ENCODE measurements around the gene ACSM5. TPM values are rescaled to one million over a fixed set of nuclear protein-coding genes. Genes with fewer than 3 reads are reported as not detected.
"Not testable (repeated sequence)": the region's sequence is repeated elsewhere in the genome, so short reads cannot be mapped to it uniquely, and the experiment has no call there.

ACSM5 gene
- total and polyA plus RNA-seq, 2 of the 4 experiments (the other 2 are of a cell fraction), result not detected

GRCh38 chr16:20470732-20471131 lies 61.4 kb downstream of the ACSM5 start:
- H2BK20ac ChIP-seq (ENCODE audit: low read depth, low read length); H2AK9ac ChIP-seq (replicated peaks; ENCODE audit: low read depth, low read length, poor library complexity); H3K4me2 ChIP-seq (ENCODE audit: low read depth, low read length); H2BK5ac ChIP-seq (ENCODE audit: low read depth, low read length, poor library complexity, severe bottlenecking); H4K91ac ChIP-seq (ENCODE audit: insufficient read depth, low read depth, low read length); intact Hi-C loops (cut with micrococcal nuclease); in situ Hi-C loops (cut with MboI; ENCODE audit: low sequenced_read_pairs); H4K8ac ChIP-seq (ENCODE audit: low read depth in 2 of 2, low read length in 2 of 2); H3K56ac ChIP-seq (ENCODE audit: extremely low read depth, insufficient read depth, low read length); H4K5ac ChIP-seq (ENCODE audit: low read depth, low read length); ATAC-seq (ENCODE audit: low read depth); H3K27me3 ChIP-seq (ENCODE audit: control insufficient read depth, insufficient read depth, low read length); H3K4me3 ChIP-seq (ENCODE audit: insufficient read depth, low read depth, low read length); dilution Hi-C loops (cut with HindIII; ENCODE audit: low sequenced_read_pairs, unreplicated experiment); H3K79me1 ChIP-seq (ENCODE audit: low read depth in 1 of 2, low read length in 2 of 2); H3K27ac ChIP-seq (ENCODE audit: insufficient read depth, low read length); H2BK15ac ChIP-seq (ENCODE audit: low read depth, low read length); H3K23ac ChIP-seq (ENCODE audit: low read depth, low read length); H3K4me1 ChIP-seq (ENCODE audit: control insufficient read depth, insufficient read depth, low read length); H3K36me3 ChIP-seq (ENCODE audit: control insufficient read depth, insufficient read depth, low read length); CTCF ChIA-PET; H3K9me1 ChIP-seq (ENCODE audit: insufficient read depth, low read length); H4K20me1 ChIP-seq (ENCODE audit: insufficient read depth, low read length); H2AFZ ChIP-seq (replicated peaks; ENCODE audit: low read length, poor library complexity); H3K4ac ChIP-seq (ENCODE audit: low read depth, low read length); H3K9me3 ChIP-seq (ENCODE audit: control insufficient read depth, insufficient read depth, low read length); H2BK120ac ChIP-seq (ENCODE audit: low read depth, low read length); H3K9ac ChIP-seq (ENCODE audit: low read depth, low read length); POLR2A ChIA-PET (ENCODE audit: unreplicated experiment); H2AK5ac ChIP-seq (ENCODE audit: low read depth, low read length); H3K18ac ChIP-seq (ENCODE audit: low read depth, low read length); BruUV-seq (replicated peaks); H3K14ac ChIP-seq (replicated peaks; ENCODE audit: low read depth, low read length); DNase-seq: not testable (repeated sequence)
- no CpG with 5 or more reads among the region's 1 CpG for WGBS, 2 experiments (ENCODE audit: extremely low coverage in 2 of 2, insufficient read length in 1 of 2)

DNA sequence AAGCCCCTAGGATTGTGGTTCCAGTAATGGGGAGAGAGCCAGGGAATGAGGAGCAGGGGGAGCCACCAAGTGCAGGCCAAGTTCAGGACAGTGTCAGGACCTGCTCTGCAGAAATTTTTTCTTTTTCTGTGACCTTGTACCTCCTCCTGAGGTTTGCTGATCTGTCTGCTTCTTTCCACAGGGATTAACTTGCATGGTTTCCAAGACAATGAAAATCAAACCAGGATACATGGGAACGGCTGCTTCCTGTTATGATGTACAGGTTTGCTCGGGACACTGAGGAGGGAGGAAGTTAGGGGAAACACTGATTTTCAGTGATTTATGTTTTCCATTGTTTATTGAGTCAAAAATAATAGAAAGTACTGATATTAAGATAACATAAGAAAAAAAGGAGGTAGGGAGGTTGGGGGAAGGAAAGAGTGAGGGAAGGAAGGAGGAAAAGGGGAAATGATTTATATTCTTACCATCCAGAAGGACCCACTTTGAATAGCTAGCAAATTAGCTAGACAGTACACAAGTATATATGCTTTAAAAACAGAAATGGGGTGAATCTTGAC lies 67.9 kb downstream of the ACSM5 start:
- ATAC-seq (ENCODE audit: low read depth); CTCF ChIA-PET; H2BK20ac ChIP-seq (ENCODE audit: low read depth, low read length); H3K9me1 ChIP-seq (ENCODE audit: insufficient read depth, low read length); H3K79me1 ChIP-seq (ENCODE audit: low read depth in 1 of 2, low read length in 2 of 2); H3K9me3 ChIP-seq (ENCODE audit: control insufficient read depth, insufficient read depth, low read length); H3K4me3 ChIP-seq (ENCODE audit: insufficient read depth, low read depth, low read length); H2BK5ac ChIP-seq (ENCODE audit: low read depth, low read length, poor library complexity, severe bottlenecking); H4K20me1 ChIP-seq (ENCODE audit: insufficient read depth, low read length); H2AFZ ChIP-seq (replicated peaks; ENCODE audit: low read length, poor library complexity); POLR2A ChIA-PET (ENCODE audit: unreplicated experiment); H3K18ac ChIP-seq (ENCODE audit: low read depth, low read length); H3K4me2 ChIP-seq (ENCODE audit: low read depth, low read length); DNase-seq; H4K8ac ChIP-seq (ENCODE audit: low read depth in 2 of 2, low read length in 2 of 2); H2BK120ac ChIP-seq (ENCODE audit: low read depth, low read length); H4K91ac ChIP-seq (ENCODE audit: insufficient read depth, low read depth, low read length); H3K27me3 ChIP-seq (ENCODE audit: control insufficient read depth, insufficient read depth, low read length); H3K9ac ChIP-seq (ENCODE audit: low read depth, low read length); H2AK5ac ChIP-seq (ENCODE audit: low read depth, low read length); BruUV-seq (replicated peaks); H3K4ac ChIP-seq (ENCODE audit: low read depth, low read length); H3K56ac ChIP-seq (ENCODE audit: extremely low read depth, insufficient read depth, low read length); intact Hi-C loops (cut with micrococcal nuclease); H2BK15ac ChIP-seq (ENCODE audit: low read depth, low read length); H3K23ac ChIP-seq (ENCODE audit: low read depth, low read length); H3K36me3 ChIP-seq (ENCODE audit: control insufficient read depth, insufficient read depth, low read length); dilution Hi-C loops (cut with HindIII; ENCODE audit: low sequenced_read_pairs, unreplicated experiment); in situ Hi-C loops (cut with MboI; ENCODE audit: low sequenced_read_pairs); H3K4me1 ChIP-seq (ENCODE audit: control insufficient read depth, insufficient read depth, low read length); H4K5ac ChIP-seq (ENCODE audit: low read depth, low read length); H3K27ac ChIP-seq (ENCODE audit: insufficient read depth, low read length); H3K14ac ChIP-seq (replicated peaks; ENCODE audit: low read depth, low read length); H2AK9ac ChIP-seq (replicated peaks; ENCODE audit: low read depth, low read length, poor library complexity): not testable (repeated sequence)
- WGBS, 2 experiments (ENCODE audit: extremely low coverage in 2 of 2, insufficient read length in 1 of 2), result no CpG with 5 or more reads among the region's 2 CpGs
